Gastroesophageal sphincter (tissue), 4 donors: ENCODE measurements around the gene NEMP1. TPM values are rescaled to one million over a fixed set of nuclear protein-coding genes. Genes with fewer than 3 reads are reported as not detected.
A peak's percentile ranks its signal among the peaks of the same experiment; 100 is the strongest.

Experiments used
- ATAC-seq: fragments of 150-250 bp; one replicate; pipeline ENCODE4 v1.9.1; 2016; ENCODE audit warnings: mild to moderate bottlenecking, moderate library complexity
- H3K27ac ChIP-seq, 4 donors: fragments of 200-600 bp; sonication (generic) in 3 of 4; 1 replicate in 3 of 4; 2 replicates in 1 of 4; pipeline ENCODE4 v1.5.1; 2016 to 2019
- H3K27me3 ChIP-seq: fragments of 200-600 bp; sonication (generic); one replicate; pipeline ENCODE4 v1.5.1; 2019
- H3K36me3 ChIP-seq, 2 donors: fragments of 200-600 bp; sonication (generic); one replicate each; pipeline ENCODE4 v1.5.1; 2019; ENCODE audit warnings: control low read depth in 1 of 2
- H3K4me1 ChIP-seq, 3 donors: fragments of 200-600 bp; sonication (generic); 1 replicate in 2 of 3; 2 replicates in 1 of 3; pipeline ENCODE4 v1.5.1; 2016 to 2019; ENCODE audit warnings: control low read depth in 2 of 3
- H3K4me3 ChIP-seq, 2 donors: fragments of 200-600 bp; sonication (generic); one replicate each; pipeline ENCODE4 v1.5.1; 2019; ENCODE audit warnings: mild to moderate bottlenecking in 1 of 2, moderate library complexity in 1 of 2
- H3K9me3 ChIP-seq, 3 donors: fragments of 200-600 bp; sonication (generic); one replicate each; pipeline ENCODE4 v1.5.1; 2017 to 2019; ENCODE audit warnings: control low read depth in 2 of 3
- EP300 ChIP-seq: sonication (generic); formaldehyde crosslinking; IDR thresholded peaks from one replicate; pipeline ENCODE4 v1.6.1; 2017; ENCODE audit warnings: antibody characterized with exemption, mild to moderate bottlenecking
- POLR2A ChIP-seq, 2 donors: fragments of 450-650 bp; IDR thresholded peaks; one replicate each; pipeline ENCODE4 v1.6.1; 2017; ENCODE audit warnings: antibody characterized with exemption in 2 of 2, mild to moderate bottlenecking in 2 of 2, moderate library complexity in 1 of 2
- POLR2AphosphoS5 ChIP-seq: sonication (generic); formaldehyde crosslinking; IDR thresholded peaks from one replicate; pipeline ENCODE4 v1.6.1; 2017; ENCODE audit warnings: antibody characterized with exemption
- WGBS, 2 donors: methylation state at CpG; one replicate each; pipeline ENCODE4 v1.1.5; 2018; ENCODE audit warnings: low coverage in 1 of 2; 5-methylcytosine and 5-hydroxymethylcytosine counted together
- total RNA-seq, 4 donors: library from RNA; depleted of rRNA; stranded (reverse); fragments of >200 nt; gene quantifications; one replicate each; pipeline ENCODE4 v1.1.0, GENCODE V29; 2016
- TF ChIP-seq, protein P1 (sequence below), 4 experiments: fragments of 200-600 bp in 2 of 4; fragments of 450-650 bp in 2 of 4; sonication (generic) in 1 of 4; IDR thresholded peaks; one replicate each; pipeline ENCODE4 v1.5.1; 2017 to 2019; ENCODE audit warnings: antibody characterized with exemption in 4 of 4, mild to moderate bottlenecking in 2 of 4, moderate library complexity in 2 of 4

The NEMP1 gene
- total RNA-seq, 4 donors from 2014 or later: 11.8 to 14.9 (median 12.7) TPM

DNA sequence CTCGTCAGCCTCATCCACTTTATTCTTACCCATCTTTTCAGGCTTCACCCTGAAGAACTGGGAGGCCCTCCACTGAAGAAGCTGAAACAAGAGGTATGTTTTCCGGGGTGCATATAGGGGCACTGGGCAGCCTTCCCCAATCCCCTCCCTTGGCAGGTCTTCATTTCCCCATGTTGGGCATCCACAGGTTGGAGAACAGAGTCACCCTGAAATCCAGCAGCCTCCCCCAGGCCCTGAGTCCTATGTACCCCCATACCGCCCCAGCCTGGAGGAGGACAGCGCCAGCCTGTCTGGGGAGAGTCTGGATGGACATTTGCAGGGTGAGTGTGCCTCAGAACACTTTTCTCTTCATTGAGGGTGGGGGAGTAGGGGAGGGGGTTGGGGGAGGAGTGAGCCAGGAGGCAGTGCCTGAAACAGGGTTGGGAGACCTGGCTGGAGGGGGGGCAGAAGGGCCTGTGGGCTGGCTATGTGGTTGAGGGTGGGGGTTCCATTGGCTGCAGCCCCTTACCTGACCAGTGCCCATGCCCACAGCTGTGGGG lies 14.4 kb upstream of the NEMP1 start:
- no peak for ATAC-seq
- H3K27me3 ChIP-seq: no peaks in the 10 kb centered on the region
- peak overlapping the region; percentile 24 to 100 (median 100) for H3K27ac ChIP-seq
- peaks cover 0 to 67% of the 10 kb centered on the region in 2 donors for H3K36me3 ChIP-seq
- H3K9me3 ChIP-seq: no peaks in the 10 kb centered on the region
- TF ChIP-seq POLR2AphosphoS5: no peak
- TF ChIP-seq EP300: no peak
- TF ChIP-seq, protein P1, sequence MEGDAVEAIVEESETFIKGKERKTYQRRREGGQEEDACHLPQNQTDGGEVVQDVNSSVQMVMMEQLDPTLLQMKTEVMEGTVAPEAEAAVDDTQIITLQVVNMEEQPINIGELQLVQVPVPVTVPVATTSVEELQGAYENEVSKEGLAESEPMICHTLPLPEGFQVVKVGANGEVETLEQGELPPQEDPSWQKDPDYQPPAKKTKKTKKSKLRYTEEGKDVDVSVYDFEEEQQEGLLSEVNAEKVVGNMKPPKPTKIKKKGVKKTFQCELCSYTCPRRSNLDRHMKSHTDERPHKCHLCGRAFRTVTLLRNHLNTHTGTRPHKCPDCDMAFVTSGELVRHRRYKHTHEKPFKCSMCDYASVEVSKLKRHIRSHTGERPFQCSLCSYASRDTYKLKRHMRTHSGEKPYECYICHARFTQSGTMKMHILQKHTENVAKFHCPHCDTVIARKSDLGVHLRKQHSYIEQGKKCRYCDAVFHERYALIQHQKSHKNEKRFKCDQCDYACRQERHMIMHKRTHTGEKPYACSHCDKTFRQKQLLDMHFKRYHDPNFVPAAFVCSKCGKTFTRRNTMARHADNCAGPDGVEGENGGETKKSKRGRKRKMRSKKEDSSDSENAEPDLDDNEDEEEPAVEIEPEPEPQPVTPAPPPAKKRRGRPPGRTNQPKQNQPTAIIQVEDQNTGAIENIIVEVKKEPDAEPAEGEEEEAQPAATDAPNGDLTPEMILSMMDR (IDR thresholded peaks at IDR 0.05): no peak
- no peak for TF ChIP-seq POLR2A (IDR thresholded peaks at IDR 0.05)
- 43% methylated on average over 1 of the region's 4 CpGs; no CpG with 5 or more reads in 1 of the 2 donors for WGBS, 2 donors
- peaks cover 5 to 72% (median 44%) of the 10 kb centered on the region in 3 donors for H3K4me1 ChIP-seq
- H3K4me3 ChIP-seq: peak overlapping the region in 1 of 2 donors; percentile 95

DNA sequence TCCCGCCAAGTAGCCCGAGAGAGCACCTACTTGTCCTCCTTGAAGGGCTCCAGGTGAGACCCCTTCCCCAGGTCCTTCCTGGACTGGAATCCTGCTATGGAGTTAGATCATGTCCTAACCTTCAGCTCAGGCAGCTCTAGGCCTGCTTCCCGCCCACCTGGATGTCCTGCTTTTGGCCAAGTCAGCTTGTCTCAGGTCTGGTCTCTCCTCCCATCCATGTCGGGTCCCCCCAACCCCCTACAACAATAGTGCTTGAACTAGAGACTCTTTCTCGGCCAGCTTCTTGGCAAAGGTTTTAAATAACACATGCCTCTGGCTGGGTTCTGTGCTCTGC lies 13.9 kb upstream of the NEMP1 start:
- Histone ChIP-seq H3K4me1 (peaks cover 5 to 76% (median 44%) of the 10 kb centered on the region in 3 donors), H3K4me3 (peak overlapping the region in 1 of 2 donors; percentile 95), H3K27me3 (no peaks in the 10 kb centered on the region), H3K36me3 (peaks cover 0 to 63% of the 10 kb centered on the region in 2 donors), H3K27ac (peak overlapping the region in 3 of 4 donors; percentile 99 to 100 (median 100)), H3K9me3 (no peaks in the 10 kb centered on the region)
- no peak for ATAC-seq
- TF ChIP-seq POLR2A (IDR thresholded peaks at IDR 0.05) (no peak), EP300 (no peak), POLR2AphosphoS5 (no peak)
- TF ChIP-seq, protein P1 (IDR thresholded peaks at IDR 0.05): no peak
- 36 to 51% methylated on average over 4 to 5 of the region's 5 CpGs for WGBS, 2 donors

DNA sequence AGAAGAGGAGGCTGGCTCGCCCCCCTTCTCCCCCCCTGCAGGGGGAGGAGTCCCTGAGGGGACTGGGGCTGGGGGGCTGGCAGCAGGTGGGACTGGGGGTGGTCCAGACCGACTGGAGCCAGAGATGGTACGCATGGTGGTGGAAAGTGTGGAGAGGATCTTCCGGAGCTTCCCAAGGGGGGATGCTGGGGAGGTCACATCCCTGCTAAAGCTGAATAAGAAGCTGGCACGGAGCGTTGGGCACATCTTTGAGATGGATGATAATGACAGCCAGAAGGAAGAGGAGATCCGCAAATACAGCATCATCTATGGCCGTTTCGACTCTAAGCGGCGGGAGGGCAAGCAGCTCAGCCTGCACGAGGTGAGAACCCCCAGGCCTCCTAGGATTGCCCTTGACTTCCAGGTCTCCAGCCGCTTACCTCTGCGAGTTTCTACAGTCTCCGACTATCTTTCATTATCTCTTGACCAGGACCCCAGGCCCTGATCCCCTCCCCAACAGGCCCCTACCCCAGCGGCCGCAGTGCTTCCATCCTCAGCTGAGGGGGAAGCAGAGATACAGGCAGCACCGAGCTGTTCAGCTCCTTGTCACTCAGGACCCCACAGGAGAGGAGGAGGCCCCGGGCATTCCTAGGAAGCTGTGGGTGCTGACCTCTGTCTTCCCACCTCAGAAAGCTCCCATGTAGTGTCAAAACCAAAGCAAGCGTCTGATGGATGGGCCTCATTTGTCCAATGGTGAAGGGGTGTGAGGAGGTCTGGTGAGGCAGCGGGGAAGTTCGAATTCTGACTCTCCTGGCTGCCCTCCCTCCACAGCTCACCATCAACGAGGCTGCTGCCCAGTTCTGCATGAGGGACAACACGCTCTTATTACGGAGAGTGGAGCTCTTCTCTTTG lies 13.3 kb upstream of the NEMP1 start:
- TF ChIP-seq POLR2AphosphoS5 (no peak), POLR2A (IDR thresholded peaks at IDR 0.05) (no peak), EP300 (no peak)
- TF ChIP-seq, protein P1 (IDR thresholded peaks at IDR 0.05): no peak
- Histone ChIP-seq H3K36me3 (peaks cover 0 to 57% of the 10 kb centered on the region in 2 donors), H3K4me3 (peak overlapping the region in 1 of 2 donors; percentile 95), H3K4me1 (peaks cover 5 to 74% (median 44%) of the 10 kb centered on the region in 3 donors), H3K27me3 (no peaks in the 10 kb centered on the region), H3K27ac (peak overlapping the region in 3 of 4 donors; percentile 99 to 100 (median 100)), H3K9me3 (no peaks in the 10 kb centered on the region)
- ATAC-seq: no peak
- 53 to 57% methylated on average over 5 to 15 of the region's 25 CpGs for WGBS, 2 donors

DNA sequence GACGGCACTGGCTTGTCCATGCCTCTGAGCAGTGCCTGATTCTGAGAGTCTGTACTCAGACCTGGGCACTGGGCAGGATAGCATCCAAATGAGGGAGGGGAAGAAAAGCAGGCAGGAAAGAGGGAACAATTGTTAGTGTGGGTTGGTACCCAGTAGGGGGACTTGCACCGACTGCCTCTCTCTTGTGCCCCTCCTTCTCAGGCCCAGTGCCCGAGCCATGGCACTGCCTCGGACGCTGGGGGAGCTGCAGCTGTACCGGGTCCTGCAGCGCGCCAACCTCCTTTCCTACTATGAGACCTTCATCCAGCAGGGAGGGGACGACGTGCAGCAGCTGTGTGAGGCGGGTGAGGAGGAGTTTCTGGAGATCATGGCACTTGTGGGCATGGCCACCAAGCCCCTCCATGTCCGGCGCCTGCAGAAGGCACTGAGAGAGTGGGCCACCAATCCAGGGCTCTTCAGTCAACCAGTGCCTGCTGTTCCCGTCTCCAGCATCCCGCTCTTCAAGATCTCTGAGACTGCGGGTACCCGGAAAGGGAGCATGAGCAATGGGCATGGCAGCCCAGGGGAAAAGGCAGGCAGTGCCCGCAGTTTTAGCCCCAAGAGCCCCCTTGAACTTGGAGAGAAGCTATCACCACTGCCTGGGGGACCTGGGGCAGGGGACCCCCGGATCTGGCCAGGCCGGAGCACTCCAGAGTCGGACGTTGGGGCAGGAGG lies 12.5 kb upstream of the NEMP1 start:
- Histone ChIP-seq H3K9me3 (no peaks in the 10 kb centered on the region), H3K4me1 (peaks cover 5 to 72% (median 44%) of the 10 kb centered on the region in 3 donors), H3K27ac (peak overlapping the region in 3 of 4 donors; percentile 99 to 100 (median 100)), H3K27me3 (no peaks in the 10 kb centered on the region), H3K4me3 (peak overlapping the region in 1 of 2 donors; percentile 95), H3K36me3 (peaks cover 0 to 49% of the 10 kb centered on the region in 2 donors)
- TF ChIP-seq, protein P1 (IDR thresholded peaks at IDR 0.05): peak in 3 of 4 experiments; percentile 24 to 30 (median 26)
- TF ChIP-seq EP300 (no peak), POLR2AphosphoS5 (peak; percentile 10), POLR2A (IDR thresholded peaks at IDR 0.05) (no peak)
- 59% methylated on average over 5 of the region's 22 CpGs; no CpG with 5 or more reads in 1 of the 2 donors for WGBS, 2 donors
- ATAC-seq: no peak
